Astrocyte of the cerebellum (primary cell): ENCODE measurements around the gene ADH7.

Experiments used
- DNase-seq: peaks from one replicate; pipeline ENCODE4 v3.0.0-alpha.2; 2011; ENCODE audit warnings: low read depth
- H3K4me3 ChIP-seq: 2 replicates; pipeline ENCODE4 v1.5.1; 2011; ENCODE audit warnings: mild to moderate bottlenecking, low read depth, low read length, moderate library complexity
- in situ Hi-C: cut with HindIII; loops from 2 replicates; pipeline ENCODE4 v1.10.0; 2017; ENCODE audit warnings: low sequenced_read_pairs
- TF ChIP-seq, protein P1 (sequence below): IDR thresholded peaks from 2 replicates; pipeline ENCODE4 v1.5.1; 2012; ENCODE audit warnings: low read length, low read depth, moderate library complexity, mild to moderate bottlenecking; ENCODE audit errors: missing control alignments

Gene ADH7

DNA sequence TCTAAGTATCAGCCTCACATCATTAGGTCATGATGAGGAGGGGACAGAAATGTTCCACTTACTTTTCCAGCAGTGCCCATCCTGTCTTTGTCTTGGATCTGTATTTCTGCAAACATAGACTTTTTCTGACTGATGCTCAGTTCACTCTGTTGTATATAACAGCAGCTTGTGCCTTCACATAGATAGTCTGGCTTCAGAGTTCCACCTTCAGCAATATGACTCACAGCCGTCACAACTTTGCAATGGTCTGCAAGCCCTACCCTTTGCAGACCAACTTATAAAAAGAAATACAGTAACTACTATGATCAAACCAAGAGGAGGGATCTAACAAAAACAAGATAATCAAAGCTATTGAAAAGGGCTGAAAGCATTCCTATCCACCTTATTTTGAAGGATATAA lies at the start of gene ADH7:
ADH7 (minus strand) TSS at position 189 of the 400 bp plus-strand sequence; CDS start at position 80, 109 bp downstream.
- no peak for DNase-seq
- no peak within 1 kb of the TSS for H3K4me3 ChIP-seq
- TF ChIP-seq, protein P1, sequence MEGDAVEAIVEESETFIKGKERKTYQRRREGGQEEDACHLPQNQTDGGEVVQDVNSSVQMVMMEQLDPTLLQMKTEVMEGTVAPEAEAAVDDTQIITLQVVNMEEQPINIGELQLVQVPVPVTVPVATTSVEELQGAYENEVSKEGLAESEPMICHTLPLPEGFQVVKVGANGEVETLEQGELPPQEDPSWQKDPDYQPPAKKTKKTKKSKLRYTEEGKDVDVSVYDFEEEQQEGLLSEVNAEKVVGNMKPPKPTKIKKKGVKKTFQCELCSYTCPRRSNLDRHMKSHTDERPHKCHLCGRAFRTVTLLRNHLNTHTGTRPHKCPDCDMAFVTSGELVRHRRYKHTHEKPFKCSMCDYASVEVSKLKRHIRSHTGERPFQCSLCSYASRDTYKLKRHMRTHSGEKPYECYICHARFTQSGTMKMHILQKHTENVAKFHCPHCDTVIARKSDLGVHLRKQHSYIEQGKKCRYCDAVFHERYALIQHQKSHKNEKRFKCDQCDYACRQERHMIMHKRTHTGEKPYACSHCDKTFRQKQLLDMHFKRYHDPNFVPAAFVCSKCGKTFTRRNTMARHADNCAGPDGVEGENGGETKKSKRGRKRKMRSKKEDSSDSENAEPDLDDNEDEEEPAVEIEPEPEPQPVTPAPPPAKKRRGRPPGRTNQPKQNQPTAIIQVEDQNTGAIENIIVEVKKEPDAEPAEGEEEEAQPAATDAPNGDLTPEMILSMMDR, result no peak
- in situ Hi-C loops, result no loop called here

DNA sequence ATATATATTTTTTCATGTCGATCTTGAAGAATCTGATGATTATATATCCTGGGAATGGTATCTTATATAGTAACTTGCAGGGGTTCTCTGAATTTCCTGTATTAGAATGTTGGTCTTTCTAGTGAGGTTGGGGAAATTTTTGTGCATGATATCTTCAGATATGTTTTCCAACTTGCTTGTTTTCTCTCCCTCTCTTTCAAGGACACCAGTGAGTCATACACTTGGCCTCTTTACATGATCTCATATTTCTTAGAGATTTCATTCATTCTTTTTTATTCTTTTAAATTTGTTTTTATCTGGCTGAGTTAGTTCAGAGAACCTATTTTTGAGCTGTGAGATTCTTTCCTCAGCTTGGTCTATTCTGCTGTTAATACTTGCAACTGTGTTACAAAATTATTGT lies 48.5 kb upstream of the ADH7 start:
- in situ Hi-C loops, result no loop called here
- no peak overlapping the region for H3K4me3 ChIP-seq
- no peak for DNase-seq
- TF ChIP-seq, protein P1, result no peak

DNA sequence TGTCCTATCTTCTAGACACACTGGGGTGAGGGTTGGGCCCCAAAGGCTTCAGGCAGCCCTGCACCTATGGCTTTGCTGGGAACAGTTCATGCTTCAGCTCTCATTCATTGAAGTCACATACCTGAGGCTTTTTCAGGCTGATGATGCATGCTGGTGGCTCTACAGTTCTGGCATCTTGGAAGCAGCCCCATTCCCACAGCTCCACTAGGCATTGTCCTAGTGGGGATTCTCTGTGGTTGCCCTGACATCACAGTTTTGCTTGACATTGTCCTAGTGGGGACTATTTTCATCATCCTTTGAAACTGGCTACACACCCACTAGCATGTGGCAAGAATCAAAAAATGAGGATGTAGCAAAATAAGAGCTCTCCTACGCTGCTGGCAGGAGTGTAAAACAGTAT lies 38.0 kb upstream of the ADH7 start:
- peak; percentile 29 for DNase-seq
- in situ Hi-C loops, result no loop called here
- H3K4me3 ChIP-seq, result no peak overlapping the region
- TF ChIP-seq, protein P1, result no peak

DNA sequence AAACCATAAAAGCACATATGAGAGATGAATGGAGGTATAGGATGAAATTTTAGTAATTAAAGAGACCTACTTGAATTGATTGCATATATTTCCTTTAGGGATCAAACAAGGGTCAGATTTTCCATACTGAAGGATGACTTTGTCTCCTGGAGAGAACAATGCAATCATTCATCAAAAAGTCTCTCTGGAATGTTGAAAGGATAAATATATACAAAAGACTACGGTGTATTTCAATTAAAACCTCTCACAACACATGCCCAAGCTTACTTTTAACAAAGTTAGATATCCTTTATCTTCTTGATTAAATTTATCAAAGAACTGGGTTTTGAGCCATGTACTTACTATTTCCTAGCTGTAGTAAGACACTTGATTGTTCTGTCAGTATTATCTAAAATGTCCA lies 36.8 kb upstream of the ADH7 start:
- DNase-seq, result no peak
- TF ChIP-seq, protein P1, result no peak
- H3K4me3 ChIP-seq, result no peak overlapping the region
- in situ Hi-C loops, result no loop called here

DNA sequence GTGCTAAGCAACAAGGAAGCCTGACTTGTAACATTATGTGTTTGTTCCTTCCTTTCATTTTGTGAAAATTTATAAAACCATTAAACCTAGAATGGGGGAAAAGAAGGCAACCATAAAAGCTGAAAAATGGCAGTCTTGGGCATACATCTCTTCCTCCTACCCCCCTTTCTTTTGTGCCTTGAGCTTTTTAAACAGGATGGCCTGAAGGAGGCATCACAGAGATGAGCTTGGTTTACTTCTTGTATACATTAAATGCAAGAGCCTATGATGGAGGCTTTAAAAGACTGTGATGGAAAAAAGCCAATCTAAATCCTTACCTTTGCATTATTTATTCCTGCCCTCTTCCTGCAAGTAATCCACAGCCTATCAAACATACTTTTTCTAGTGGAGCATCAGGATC lies 36.2 kb upstream of the ADH7 start:
- H3K4me3 ChIP-seq, result no peak overlapping the region
- TF ChIP-seq, protein P1, result no peak
- no peak for DNase-seq
- in situ Hi-C loops, result no loop called here

DNA sequence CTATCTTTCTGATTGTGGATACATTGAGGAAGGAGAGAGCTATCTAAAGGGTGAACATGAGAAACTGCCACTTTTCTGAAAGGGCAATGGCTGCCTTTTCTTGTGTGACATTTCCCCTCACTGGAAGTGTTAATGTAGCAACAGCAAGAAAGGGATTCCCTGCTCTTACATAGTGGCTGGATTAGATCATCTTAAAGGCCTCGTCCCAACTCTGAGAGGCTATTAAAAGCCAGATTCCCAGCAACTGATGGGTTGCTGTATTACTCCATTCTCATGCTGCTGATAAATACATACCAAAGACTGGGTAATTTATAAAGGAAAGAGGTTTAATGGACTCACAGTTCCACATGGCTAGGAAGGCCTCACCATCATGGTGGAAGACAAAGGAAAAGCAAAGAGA lies 33.7 kb upstream of the ADH7 start:
- no peak overlapping the region for H3K4me3 ChIP-seq
- in situ Hi-C loops, result no loop called here
- DNase-seq, result no peak
- TF ChIP-seq, protein P1, result no peak

DNA sequence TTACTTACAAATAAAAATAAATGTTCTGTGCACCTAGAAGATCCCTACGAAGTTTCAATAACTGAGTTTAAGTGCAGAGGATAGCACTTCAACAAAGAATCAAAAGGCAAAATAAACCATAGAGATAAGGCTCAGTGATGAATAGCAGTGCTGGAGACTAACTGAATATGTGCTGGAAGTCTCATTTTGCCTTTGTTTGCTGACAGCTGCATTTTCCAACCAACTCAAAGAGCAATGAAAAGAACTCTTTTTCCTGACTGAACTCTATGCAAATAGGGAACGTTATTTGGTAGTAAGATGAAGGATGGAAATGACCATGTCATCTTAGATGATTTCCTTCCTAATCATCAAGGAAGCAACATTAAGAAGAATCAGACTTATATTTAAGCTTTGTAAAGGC lies 32.7 kb upstream of the ADH7 start:
- H3K4me3 ChIP-seq, result no peak overlapping the region
- no peak for DNase-seq
- TF ChIP-seq, protein P1, result no peak
- in situ Hi-C loops, result no loop called here
